Renal cortex interstitium (tissue), 11 donors: ENCODE results near the gene ZBTB16. TPM values are rescaled to one million over a fixed set of nuclear protein-coding genes. Genes with fewer than 3 reads are reported as not detected.

Source experiments
- DNase-seq, 11 donors: peaks; one replicate each; pipeline ENCODE4 v3.0.0-alpha.2; 2013; ENCODE audit warnings: low read depth in 9 of 11, low spot score in 4 of 11; ENCODE audit errors: extremely low read depth in 1 of 11
- polyA plus RNA-seq, 3 donors: library from polyadenylated mRNA; unstranded; fragments of 120-200 nt; gene quantifications; one replicate each; pipeline ENCODE4 v1.2.1, GENCODE V29; 2013; ENCODE audit not compliant: insufficient read length in 3 of 3

The ZBTB16 gene
- polyA plus RNA-seq, 3 donors: 1.4 to 2.5 (median 1.7) TPM

- peak in 3 of 11 donors; percentile 21 to 28 (median 24) for DNase-seq
Measured at GRCh38 chr11:114295676-114296604, 236.4 kb downstream of the ZBTB16 start, which contains the start of gene NNMT. TSS of gene NNMT (plus strand) at chr11:114296399. CDS start at chr11:114296557, 158 bp downstream.

GRCh38 chr11:114296605-114297372 lies 237.3 kb downstream of the ZBTB16 start:
- DNase-seq: no peak

- DNase-seq: no peak
Measured at GRCh38 chr11:114297806-114298709, 238.5 kb downstream of the ZBTB16 start.

GRCh38 chr11:114298710-114299109 lies 239.2 kb downstream of the ZBTB16 start:
- no peak for DNase-seq

Other genes with a start within 250 kb of the ZBTB16 start
- gene USP28, start 184.1 kb upstream of the ZBTB16 start, polyA plus RNA-seq: 10 to 100 TPM; 43.9 to 50.8 (median 49.8) TPM
- under 1 TPM in 2 of 3 donors, not detected in 1; 0.12 to 0.15 TPM for gene HTR3B, start 154.9 kb upstream of the ZBTB16 start, polyA plus RNA-seq
- under 1 TPM; 0.07 to 0.30 (median 0.22) TPM for gene HTR3A, start 84.6 kb upstream of the ZBTB16 start, polyA plus RNA-seq
- gene NNMT, start 236.7 kb downstream of the ZBTB16 start, polyA plus RNA-seq: 1 to 10 TPM in 1 of 3 donors, under 1 TPM in 2; 0.68 to 1.4 (median 0.96) TPM